Keratinocyte (primary cell): Measurements from ENCODE around the gene PLEKHA6. TPM values are rescaled to one million over a fixed set of nuclear protein-coding genes. Genes with fewer than 3 reads are reported as not detected.

ENCODE experiments used
- DNase-seq: peaks from one replicate; pipeline ENCODE4 v3.0.0-alpha.2; 2011; ENCODE audit warnings: low read depth, missing footprints, low spot score
- FAIRE-seq: peaks from 2 replicates; lab custom pipeline; 2011; peaks lifted over from hg19 to GRCh38; lab: Jason Lieb, UNC
- H2AFZ ChIP-seq: 2 replicates; pipeline ENCODE4 v1.6.0; 2012; ENCODE audit warnings: low read length, control low read depth, inconsistent platforms; ENCODE audit not compliant: control insufficient read depth
- H3K27ac ChIP-seq: 2 replicates; pipeline ENCODE4 v1.5.1; 2011; ENCODE audit warnings: low read length; ENCODE audit not compliant: control insufficient read depth, insufficient read depth
- H3K27me3 ChIP-seq: 3 replicates; pipeline ENCODE4 v1.6.0; 2011; ENCODE audit warnings: low read length; ENCODE audit not compliant: control insufficient read depth, insufficient read depth; ENCODE audit errors: extremely low read depth
- H3K36me3 ChIP-seq, 2 experiments: 2 replicates in 1 of 2; 3 replicates in 1 of 2; pipeline ENCODE4 v1.5.1; 2011; ENCODE audit warnings: low read length in 2 of 2, mild to moderate bottlenecking in 1 of 2; ENCODE audit not compliant: control insufficient read depth in 2 of 2, insufficient read depth in 2 of 2; ENCODE audit errors: extremely low read depth in 1 of 2
- H3K4me1 ChIP-seq: 3 replicates; pipeline ENCODE4 v1.5.1; 2011; ENCODE audit warnings: low read length; ENCODE audit not compliant: control insufficient read depth, insufficient read depth; ENCODE audit errors: extremely low read depth
- H3K4me2 ChIP-seq: 3 replicates; pipeline ENCODE4 v1.6.0; 2011; ENCODE audit warnings: low read depth, low read length; ENCODE audit not compliant: control insufficient read depth, insufficient read depth; ENCODE audit errors: extremely low read depth
- H3K4me3 ChIP-seq, 3 experiments: fragments of 200-600 bp in 1 of 3; sonication (generic) in 1 of 3; 2 replicates in 2 of 3; 3 replicates in 1 of 3; pipeline ENCODE4 v1.5.1; 2011 to 2016; ENCODE audit warnings: low read length in 3 of 3, mild to moderate bottlenecking in 3 of 3, control low read depth in 2 of 3, inconsistent platforms in 1 of 3, low read depth in 1 of 3, mixed read lengths in 1 of 3, mixed run types in 1 of 3, moderate library complexity in 1 of 3; ENCODE audit not compliant: control insufficient read depth in 2 of 3, insufficient read depth in 2 of 3; ENCODE audit errors: extremely low read depth in 1 of 3
- H3K79me2 ChIP-seq: 2 replicates; pipeline ENCODE4 v1.6.0; 2012; ENCODE audit warnings: low read length; ENCODE audit not compliant: control insufficient read depth, insufficient read depth
- H3K9ac ChIP-seq: 3 replicates; pipeline ENCODE4 v1.6.0; 2011; ENCODE audit warnings: low read length; ENCODE audit not compliant: control insufficient read depth, insufficient read depth; ENCODE audit errors: extremely low read depth
- H3K9me1 ChIP-seq: 3 replicates; pipeline ENCODE4 v1.6.0; 2011; ENCODE audit warnings: low read length; ENCODE audit not compliant: control insufficient read depth, insufficient read depth; ENCODE audit errors: extremely low read depth
- H3K9me3 ChIP-seq: 2 replicates; pipeline ENCODE4 v1.5.1; 2012; ENCODE audit warnings: low read depth, low read length; ENCODE audit not compliant: control insufficient read depth
- H4K20me1 ChIP-seq: 3 replicates; pipeline ENCODE4 v1.6.0; 2011; ENCODE audit warnings: low read length; ENCODE audit not compliant: control insufficient read depth, insufficient read depth; ENCODE audit errors: extremely low read depth
- CTCF ChIP-seq, 3 experiments: IDR thresholded peaks in 1 of 3; conservative IDR thresholded peaks in 1 of 3; optimal IDR thresholded peaks in 1 of 3; 2 replicates in 2 of 3; 3 replicates in 1 of 3; pipeline versions ENCODE3 to v1.5.1; 2011; ENCODE audit warnings: low read length in 3 of 3, mild to moderate bottlenecking in 3 of 3, moderate library complexity in 2 of 3, control low read depth in 1 of 3, inconsistent platforms in 1 of 3; ENCODE audit not compliant: insufficient read depth in 2 of 3; ENCODE audit errors: extremely low read depth in 1 of 3
- EZH2 ChIP-seq: IDR thresholded peaks from one replicate; pipeline ENCODE4 v1.6.1; 2012; ENCODE audit warnings: inconsistent platforms, mild to moderate bottlenecking, low read length, moderate library complexity
- dilution Hi-C: fragments of 300-500 bp; cut with MboI; formaldehyde crosslinking; loops from one replicate; pipeline ENCODE4 v1.7.0; 2020; ENCODE audit warnings: low sequenced_read_pairs; ENCODE audit not compliant: extremely low pct_ligation_motif_present
- polyA plus RNA-seq, 5 experiments: library from polyadenylated mRNA; depleted of rRNA in 3 of 5; stranded (reverse) in 3 of 5; stranded (forward) in 1 of 5; unstranded in 1 of 5; fragments of >200 nt; gene quantifications; 1 replicate in 1 of 5; 2 replicates in 3 of 5; 3 replicates in 1 of 5; pipeline versions ENCODE4 v1.2.1 to v1.2.3, GENCODE V29; 2011 to 2012; ENCODE audit warnings: missing spikeins in 2 of 5, low read depth in 1 of 5, low replicate concordance in 1 of 5

PLEKHA6 gene
- polyA plus RNA-seq, 1 donor (not counting 4 experiments of a cell fraction or from before 2014, with no cell fraction given) = 1.5 TPM

- dilution Hi-C loops = no loop called here
- no peak overlapping the region for H3K27ac ChIP-seq
- peaks cover 30% of the 10 kb centered on the region for H3K4me1 ChIP-seq
Measured at GRCh38 chr1:204285436-204286305, 74.1 kb downstream of the PLEKHA6 start.

GRCh38 chr1:204284929-204285328 is 74.8 kb downstream of the PLEKHA6 start:
- H3K27me3 ChIP-seq = no peaks in the 10 kb centered on the region
- dilution Hi-C loops = no loop called here
- H3K9me3 ChIP-seq = no peaks in the 10 kb centered on the region
- H4K20me1 ChIP-seq = no peaks in the 10 kb centered on the region
- H3K9me1 ChIP-seq = no peaks in the 10 kb centered on the region
- H3K4me3 ChIP-seq = no peak overlapping the region
- H3K4me2 ChIP-seq = no peak overlapping the region
- TF ChIP-seq EZH2 = no peak
- TF ChIP-seq CTCF (optimal IDR thresholded peaks at IDR 0.05 in 1 of 3, IDR thresholded peaks at IDR 0.05 in 1 of 3, conservative IDR thresholded peaks at IDR 0.05 in 1 of 3; ENCODE audit: extremely low read depth in 1 of 3, insufficient read depth in 2 of 3, low read length in 3 of 3) = no peak
- no peak for FAIRE-seq
- peaks cover 30% of the 10 kb centered on the region for H3K4me1 ChIP-seq
- H3K79me2 ChIP-seq = peaks cover 1% of the 10 kb centered on the region
- DNase-seq = no peak
- H3K27ac ChIP-seq = no peak overlapping the region
- H3K9ac ChIP-seq = no peak overlapping the region
- no peaks in the 10 kb centered on the region for H3K36me3 ChIP-seq
- H2AFZ ChIP-seq = no peak overlapping the region

More at GRCh38 chr1:204285436-204286305, 74.1 kb downstream of the PLEKHA6 start:
- no peak overlapping the region for H3K9ac ChIP-seq
- H3K4me2 ChIP-seq = no peak overlapping the region
- H4K20me1 ChIP-seq = no peaks in the 10 kb centered on the region
- H3K9me3 ChIP-seq = no peaks in the 10 kb centered on the region
- no peaks in the 10 kb centered on the region for H3K27me3 ChIP-seq
- peaks cover 1% of the 10 kb centered on the region for H3K79me2 ChIP-seq
- FAIRE-seq (no peak), DNase-seq (no peak)
- no peak overlapping the region for H2AFZ ChIP-seq
- TF ChIP-seq CTCF (optimal IDR thresholded peaks at IDR 0.05 in 1 of 3, IDR thresholded peaks at IDR 0.05 in 1 of 3, conservative IDR thresholded peaks at IDR 0.05 in 1 of 3; ENCODE audit: extremely low read depth in 1 of 3, insufficient read depth in 2 of 3, low read length in 3 of 3) (no peak), EZH2 (no peak)
- no peaks in the 10 kb centered on the region for H3K9me1 ChIP-seq
- no peaks in the 10 kb centered on the region for H3K36me3 ChIP-seq
- no peak overlapping the region for H3K4me3 ChIP-seq
